Endothelial cell of umbilical vein (primary cell): Measurements from ENCODE around the gene IP6K2. TPM values are rescaled to one million over a fixed set of nuclear protein-coding genes. Genes with fewer than 3 reads are reported as not detected.

ENCODE experiments used
- BruUV-seq: library from RNA; stranded (reverse); fragments of 400-500 nt; replicated peaks from 2 replicates; lab custom pipeline; 2021; lab: Mats Ljungman, UMichigan
- CTCF ChIA-PET: fragments of 300-600, 350-600 bp; sonication (Branson Sonifier 250); formaldehyde crosslinking; loops from one replicate; lab custom pipeline; 2021; ENCODE audit warnings: antibody characterized with exemption, inconsistent platforms; lab: Charles Lee
- POLR2A ChIA-PET: fragments of 300-600, 350-600 bp; sonication (Branson Sonifier 250); formaldehyde crosslinking; loops from one replicate; lab custom pipeline; 2021; ENCODE audit warnings: antibody characterized with exemption, inconsistent platforms; lab: Charles Lee
- DNase-seq: peaks from one replicate; pipeline ENCODE4 v3.0.0-alpha.2; 2011; ENCODE audit warnings: low read depth, low spot score
- FAIRE-seq: peaks from 2 replicates; lab custom pipeline; 2011; peaks lifted over from hg19 to GRCh38; lab: Jason Lieb, UNC
- H2AFZ ChIP-seq: 2 replicates; pipeline ENCODE4 v1.6.0; 2012; ENCODE audit warnings: low read depth, low read length, control low read depth, inconsistent platforms
- H3K27ac ChIP-seq: 2 replicates; pipeline ENCODE4 v1.5.1; 2011; ENCODE audit warnings: low read depth, mild to moderate bottlenecking, control low read depth, low read length, moderate library complexity; ENCODE audit not compliant: insufficient read depth
- H3K27me3 ChIP-seq, 2 experiments: 2 replicates each; pipeline versions ENCODE4 v1.6.0 to v1.6.1; 2011; ENCODE audit warnings: low read length in 2 of 2, mixed read lengths in 1 of 2; ENCODE audit not compliant: control insufficient read depth in 2 of 2, insufficient read depth in 2 of 2
- H3K36me3 ChIP-seq, 2 experiments: 2 replicates in 1 of 2; 3 replicates in 1 of 2; pipeline ENCODE4 v1.5.1; 2011; ENCODE audit warnings: low read length in 2 of 2, mild to moderate bottlenecking in 1 of 2, moderate library complexity in 1 of 2; ENCODE audit not compliant: control insufficient read depth in 2 of 2, insufficient read depth in 2 of 2; ENCODE audit errors: extremely low read depth in 1 of 2
- H3K4me1 ChIP-seq: 3 replicates; pipeline ENCODE4 v1.5.1; 2011; ENCODE audit warnings: mild to moderate bottlenecking, low read length; ENCODE audit not compliant: control insufficient read depth, insufficient read depth; ENCODE audit errors: extremely low read depth
- H3K4me2 ChIP-seq: 2 replicates; pipeline ENCODE4 v1.6.1; 2011; ENCODE audit warnings: low read length, control low read depth, mixed read lengths; ENCODE audit not compliant: insufficient read depth
- H3K4me3 ChIP-seq, 3 experiments: fragments of 200-600 bp in 1 of 3; sonication (generic), shearing (Covaris generic) in 1 of 3; replicated peaks in 1 of 3; 2 replicates each; pipeline ENCODE4 v1.5.1; 2011 to 2016; ENCODE audit warnings: control low read depth in 3 of 3, low read length in 3 of 3, mild to moderate bottlenecking in 2 of 3, inconsistent platforms in 1 of 3, low read depth in 1 of 3, moderate library complexity in 1 of 3; ENCODE audit not compliant: insufficient read depth in 1 of 3
- H3K79me2 ChIP-seq: 2 replicates; pipeline ENCODE4 v1.6.0; 2012; ENCODE audit warnings: low read length, inconsistent platforms; ENCODE audit not compliant: control insufficient read depth, insufficient read depth
- H3K9ac ChIP-seq: replicated peaks from 2 replicates; pipeline ENCODE3; 2011; ENCODE audit warnings: low read length, control low read depth; ENCODE audit not compliant: insufficient read depth; ENCODE audit errors: extremely low read depth
- H3K9me1 ChIP-seq: replicated peaks from 3 replicates; pipeline ENCODE4 v1.6.0; 2011; ENCODE audit warnings: mild to moderate bottlenecking, low read length; ENCODE audit not compliant: control insufficient read depth, insufficient read depth; ENCODE audit errors: extremely low read depth
- H3K9me3 ChIP-seq: replicated peaks from 2 replicates; pipeline ENCODE4 v1.5.1; 2012; ENCODE audit warnings: low read length, inconsistent platforms; ENCODE audit not compliant: control insufficient read depth, insufficient read depth
- H4K20me1 ChIP-seq: replicated peaks from 2 replicates; pipeline ENCODE3; 2011; ENCODE audit warnings: mild to moderate bottlenecking, low read length; ENCODE audit not compliant: control insufficient read depth, insufficient read depth; ENCODE audit errors: extremely low read depth
- CTCF ChIP-seq, 2 donors: IDR thresholded peaks; 1 replicate in 1 of 2; 2 replicates in 1 of 2; pipeline ENCODE4 v1.5.1; 2011; ENCODE audit warnings: low read length in 2 of 2, mild to moderate bottlenecking in 2 of 2, moderate library complexity in 2 of 2, control low read depth in 1 of 2, inconsistent platforms in 1 of 2, low read depth in 1 of 2; ENCODE audit not compliant: insufficient read depth in 1 of 2; ENCODE audit errors: extremely low read depth in 1 of 2
- EZH2 ChIP-seq: IDR thresholded peaks from 2 replicates; pipeline ENCODE4 v1.6.1; 2012; ENCODE audit warnings: borderline replicate concordance, low read depth, mild to moderate bottlenecking, moderate library complexity, low read length, inconsistent platforms; ENCODE audit not compliant: severe bottlenecking
- FOS ChIP-seq: IDR thresholded peaks from 2 replicates; pipeline ENCODE4 v1.6.1; 2011; ENCODE audit warnings: mild to moderate bottlenecking, low read length, moderate library complexity, borderline replicate concordance; ENCODE audit not compliant: insufficient read depth
- GATA2 ChIP-seq: IDR thresholded peaks from 2 replicates; pipeline ENCODE4 v1.7.0; 2011; ENCODE audit warnings: low read depth, mild to moderate bottlenecking, moderate library complexity, mixed read lengths, low read length; ENCODE audit not compliant: insufficient read length, insufficient read depth
- JUN ChIP-seq: IDR thresholded peaks from 2 replicates; pipeline ENCODE4 v1.6.1; 2011; ENCODE audit warnings: borderline replicate concordance, low read depth; ENCODE audit not compliant: insufficient read length, insufficient read depth
- MAX ChIP-seq: IDR thresholded peaks from 2 replicates; pipeline ENCODE4 v1.6.1; 2011; ENCODE audit not compliant: insufficient read depth, insufficient read length
- MYC ChIP-seq: IDR thresholded peaks from one replicate; pipeline ENCODE4 v1.6.1; 2011; ENCODE audit warnings: mild to moderate bottlenecking, low read depth, low read length
- POLR2A ChIP-seq: IDR thresholded peaks from 2 replicates; pipeline ENCODE4 v1.6.1; 2012; ENCODE audit warnings: low read depth, mild to moderate bottlenecking, control low read depth, low read length
- POLR2AphosphoS5 ChIP-seq: IDR thresholded peaks from 2 replicates; pipeline ENCODE4 v1.6.1; 2012; ENCODE audit warnings: low read depth, mild to moderate bottlenecking, control low read depth, low read length, moderate library complexity; ENCODE audit not compliant: insufficient read depth
- dilution Hi-C: fragments of 300-500 bp; cut with MboI; formaldehyde crosslinking; loops from one replicate; pipeline ENCODE4 v1.15.0; 2019; ENCODE audit warnings: low sequenced_read_pairs; ENCODE audit not compliant: extremely low pct_ligation_motif_present
- intact Hi-C: fragments of 100-400 bp; cut with micrococcal nuclease; formaldehyde crosslinking; loops from one replicate; pipeline ENCODE4 v1.10.0; 2022
- polyA plus RNA-seq, 4 experiments: library from polyadenylated mRNA; depleted of rRNA in 3 of 4; stranded (reverse) in 3 of 4; unstranded in 1 of 4; fragments of >200 nt; gene quantifications; 2 replicates each; pipeline versions ENCODE4 v1.2.1 to v1.2.3, GENCODE V29; 2011 to 2012; ENCODE audit warnings: missing spikeins in 1 of 4
- total RNA-seq: library from RNA; stranded (reverse); gene quantifications from 2 replicates; pipeline ENCODE4 v1.2.3, GENCODE V29; 2021

The IP6K2 gene
- total and polyA plus RNA-seq, 2 donors (not counting 3 experiments of a cell fraction or from before 2014, with no cell fraction given) = 81.8 to 143 TPM

GRCh38 chr3:48678056-48678455 lies 39.0 kb downstream of the IP6K2 start:
- Histone ChIP-seq H4K20me1 (no peaks in the 10 kb centered on the region), H3K79me2 (no peaks in the 10 kb centered on the region), H3K4me2 (no peak overlapping the region), H3K9me3 (no peaks in the 10 kb centered on the region), H2AFZ (no peak overlapping the region), H3K27me3 (no peaks in the 10 kb centered on the region), H3K9ac (no peak overlapping the region), H3K4me3 (no peak overlapping the region), H3K36me3 (peaks cover 2 to 12% of the 10 kb centered on the region in 2 experiments), H3K4me1 (no peaks in the 10 kb centered on the region), H3K9me1 (no peaks in the 10 kb centered on the region), H3K27ac (no peak overlapping the region)
- CTCF ChIA-PET = interaction anchor here (1.3 kb wide), 1 partner anchor 8 kb away, joined by 4 read pairs; the partner anchor contains the start of gene NCKIPSD
- dilution Hi-C loops (no loop called here), intact Hi-C loops (no loop called here)
- BruUV-seq = no TSS peak
- no peak for TF ChIP-seq CTCF (IDR thresholded peaks at IDR 0.05; ENCODE audit: extremely low read depth in 1 of 2, insufficient read depth in 1 of 2, low read depth in 1 of 2, low read length in 2 of 2)
- no peak for TF ChIP-seq POLR2AphosphoS5
- TF ChIP-seq MYC = no peak
- TF ChIP-seq MAX = no peak
- no peak for TF ChIP-seq EZH2
- TF ChIP-seq POLR2A = no peak
- no peak for TF ChIP-seq GATA2
- TF ChIP-seq FOS = no peak
- TF ChIP-seq JUN = no peak
- POLR2A ChIA-PET = no interaction called here
- FAIRE-seq (no peak), DNase-seq (no peak)
